Ovary (tissue), 9 donors: ENCODE measurements around the gene CACNA2D4. TPM values are rescaled to one million over a fixed set of nuclear protein-coding genes. Genes with fewer than 3 reads are reported as not detected.

Experiments used
- DNase-seq, 5 donors: peaks; one replicate each; pipeline ENCODE4 v3.0.0-alpha.2; 2019 to 2020
- H3K27ac ChIP-seq, 2 donors: fragments of 200-600 bp; one replicate each; pipeline versions ENCODE4 v1.5.1 to v1.8.0; 2019 to 2022
- H3K27me3 ChIP-seq: fragments of 200-600 bp; one replicate; pipeline ENCODE4 v1.8.0; 2022
- H3K36me3 ChIP-seq: fragments of 200-600 bp; sonication (generic); one replicate; pipeline ENCODE4 v1.5.1; 2019
- H3K4me1 ChIP-seq: one replicate; pipeline ENCODE4 v1.8.1; 2013; ENCODE audit warnings: mild to moderate bottlenecking, moderate library complexity; ENCODE audit not compliant: insufficient read depth
- H3K4me3 ChIP-seq: fragments of 200-600 bp; sonication (generic); one replicate; pipeline ENCODE4 v1.5.1; 2017
- H3K9me3 ChIP-seq, 2 donors: fragments of 200-600 bp in 1 of 2; sonication (generic) in 1 of 2; one replicate each; pipeline versions ENCODE4 v1.5.1 to v1.8.1; 2013 to 2019; ENCODE audit warnings: mild to moderate bottlenecking in 1 of 2, moderate library complexity in 1 of 2
- CTCF ChIP-seq, 3 donors: fragments of 450-650 bp in 2 of 3; fragments of 200-600 bp in 1 of 3; IDR thresholded peaks; one replicate each; pipeline versions ENCODE4 v1.5.1 to v1.8.0; 2016 to 2022; ENCODE audit warnings: antibody characterized with exemption in 3 of 3, mild to moderate bottlenecking in 1 of 3
- EP300 ChIP-seq: sonication (generic); formaldehyde crosslinking; IDR thresholded peaks from one replicate; pipeline ENCODE4 v1.6.1; 2017; ENCODE audit warnings: antibody characterized with exemption
- POLR2A ChIP-seq: fragments of 450-650 bp; IDR thresholded peaks from one replicate; pipeline ENCODE4 v1.6.1; 2017; ENCODE audit warnings: antibody characterized with exemption, mild to moderate bottlenecking, moderate library complexity
- WGBS, 3 donors: extraction: QIAGEN DNeasy Blood & Tissue Kit in 1 of 3; methylation state at CpG; one replicate each; pipeline versions ENCODE4 v1.1.5 to v1.1.7; 2013 to 2017; 5-methylcytosine and 5-hydroxymethylcytosine counted together
- intact Hi-C, 4 donors: fragments of 100-400 bp; cut with DNase I; formaldehyde crosslinking; loops; one replicate each; pipeline versions ENCODE4 v1.11.0 to v1.15.1; 2022 to 2023
- polyA plus RNA-seq, 2 donors: library from polyadenylated mRNA; stranded (reverse); fragments of 200-250 nt in 1 of 2; fragments of 350-450 nt in 1 of 2; fragmentation: Illumina TruSeq in 1 of 2; extraction: RNeasy Lipid Tissue Mini Kit (QIAGEN cat#74804) in 1 of 2; gene quantifications; one replicate each; pipeline ENCODE4 v1.2.3, GENCODE V29; 2013 to 2014
- total RNA-seq, 7 donors: library from RNA; depleted of rRNA in 2 of 7; stranded (reverse); fragments of >200 nt in 2 of 7; fragmentation: NEBNext Ultra II Directional in 3 of 7; extraction: Animal tissue kit (Norgen Biotek cat#: 25700) in 3 of 7; gene quantifications; one replicate each; pipeline versions ENCODE4 v1.1.0 to v1.2.4, GENCODE V29; 2016 to 2023
- donor health status: DM: no; HTN: no; CAD: no; lungs with moderate emphysema.
- donor health status: DM: no; HTN: no; CAD: no.
- donor health status: Bipolar disorder and iron deficiency.
- donor health status: DM: yes; HTN: yes; CAD: no.
- donor health status: DM: no; HTN: no; CAD: no.
- donor health status: DM: yes; HTN: yes; CAD: no.

Gene CACNA2D4
- total and polyA plus RNA-seq, 9 donors: 2.1 to 6.8 (median 3.2) TPM

- no peak for TF ChIP-seq CTCF (IDR thresholded peaks at IDR 0.05)
- no peak for TF ChIP-seq POLR2A
- no peak for TF ChIP-seq EP300
- no peak overlapping the region for H3K27ac ChIP-seq
- no peak overlapping the region for H3K4me3 ChIP-seq
- no peaks in the 10 kb centered on the region for H3K4me1 ChIP-seq
- no peaks in the 10 kb centered on the region for H3K9me3 ChIP-seq
- 71 to 83% (median 78%) methylated on average over 7 of the region's 7 CpGs for WGBS, 3 donors
- peak in 1 of 5 donors; percentile 4 for DNase-seq
- intact Hi-C loops: loop anchor here in 1 of 4 donors (10.0 kb wide), 1 partner anchor 100 kb away; the partner anchor contains the start of gene LRTM2
- no peaks in the 10 kb centered on the region for H3K27me3 ChIP-seq
- no peaks in the 10 kb centered on the region for H3K36me3 ChIP-seq
These were observed 6.7 kb upstream of the CACNA2D4 start for GRCh38 chr12:1924996-1925683.

GRCh38 chr12:1922985-1923384 lies 4.5 kb upstream of the CACNA2D4 start:
- Histone ChIP-seq H3K36me3 (no peaks in the 10 kb centered on the region), H3K9me3 (no peaks in the 10 kb centered on the region), H3K27me3 (no peaks in the 10 kb centered on the region), H3K27ac (no peak overlapping the region), H3K4me1 (no peaks in the 10 kb centered on the region), H3K4me3 (no peak overlapping the region)
- intact Hi-C loops: loop anchor here in 1 of 4 donors (10.0 kb wide), 1 partner anchor 98 kb away; the partner anchor contains the start of gene LRTM2
- DNase-seq: no peak
- no peak for TF ChIP-seq EP300
- TF ChIP-seq CTCF (IDR thresholded peaks at IDR 0.05): no peak
- no peak for TF ChIP-seq POLR2A
- 90 to 97% (median 93%) methylated on average over 12 of the region's 12 CpGs for WGBS, 3 donors

GRCh38 chr12:1922075-1922709 lies 3.7 kb upstream of the CACNA2D4 start:
- Histone ChIP-seq H3K27me3 (no peaks in the 10 kb centered on the region), H3K36me3 (no peaks in the 10 kb centered on the region), H3K4me1 (peaks cover 2% of the 10 kb centered on the region), H3K9me3 (no peaks in the 10 kb centered on the region), H3K27ac (no peak overlapping the region), H3K4me3 (no peak overlapping the region)
- WGBS, 3 donors: 59 to 75% (median 66%) methylated on average over 40 of the region's 40 CpGs
- DNase-seq: peak in 1 of 5 donors; percentile 4
- intact Hi-C loops: loop anchor here in 1 of 4 donors (10.0 kb wide), 1 partner anchor 97 kb away; the partner anchor contains the start of gene LRTM2
- no peak for TF ChIP-seq CTCF (IDR thresholded peaks at IDR 0.05)

GRCh38 chr12:1920971-1921370 lies 2.5 kb upstream of the CACNA2D4 start:
- no peaks in the 10 kb centered on the region for H3K27me3 ChIP-seq
- H3K27ac ChIP-seq: no peak overlapping the region
- 75 to 91% (median 75%) methylated on average over 17 of the region's 17 CpGs for WGBS, 3 donors
- no peak overlapping the region for H3K4me3 ChIP-seq
- intact Hi-C loops: loop anchor here in 1 of 4 donors (10.0 kb wide), 1 partner anchor 96 kb away; the partner anchor contains the start of gene LRTM2
- H3K4me1 ChIP-seq: peaks cover 5% of the 10 kb centered on the region
- no peak for DNase-seq
- no peaks in the 10 kb centered on the region for H3K36me3 ChIP-seq
- no peak for TF ChIP-seq POLR2A
- H3K9me3 ChIP-seq: no peaks in the 10 kb centered on the region

- Histone ChIP-seq H3K4me1 (peaks cover 5% of the 10 kb centered on the region), H3K9me3 (no peaks in the 10 kb centered on the region), H3K27ac (no peak overlapping the region), H3K27me3 (no peaks in the 10 kb centered on the region), H3K4me3 (no peak overlapping the region), H3K36me3 (no peaks in the 10 kb centered on the region)
- WGBS, 3 donors: 93 to 95% (median 93%) methylated on average over 13 of the region's 13 CpGs
- DNase-seq: no peak
- TF ChIP-seq POLR2A (no peak), CTCF (IDR thresholded peaks at IDR 0.05) (no peak), EP300 (no peak)
- intact Hi-C loops: loop anchor here in 1 of 4 donors (10.0 kb wide), 1 partner anchor 96 kb away; the partner anchor contains the start of gene LRTM2
These were observed 2.0 kb upstream of the CACNA2D4 start for GRCh38 chr12:1920436-1920835.
